ENCODE results near the gene POC1B.

POC1B gene

DNA sequence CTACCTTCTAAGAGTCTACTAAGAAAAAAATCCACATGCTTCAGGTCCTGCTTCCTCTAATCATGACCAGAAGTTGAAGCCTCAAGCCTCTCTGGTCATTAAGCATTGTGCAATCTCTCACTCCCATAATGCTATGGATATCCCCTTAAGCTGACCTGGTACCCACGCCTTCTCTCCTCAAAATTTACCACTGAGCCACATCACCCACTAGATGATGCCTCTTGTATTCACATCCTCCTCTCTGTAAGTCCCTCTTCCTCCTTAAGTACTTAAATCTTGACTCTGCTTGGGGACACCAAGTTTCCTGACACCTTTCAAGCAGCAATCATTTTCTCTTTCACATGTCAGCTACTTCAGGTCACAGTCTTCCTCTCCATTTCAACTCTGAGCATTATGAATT, 11.1 kb downstream of the POC1B start:
- ChIA-PET POLR2A (no interaction called here), CTCF (interaction anchor here (1.7 to 3.9 kb wide), 2 partner anchors 10 to 44 kb away, joined by 4 to 18 read pairs; partner anchors contain the start of gene GALNT4)

DNA sequence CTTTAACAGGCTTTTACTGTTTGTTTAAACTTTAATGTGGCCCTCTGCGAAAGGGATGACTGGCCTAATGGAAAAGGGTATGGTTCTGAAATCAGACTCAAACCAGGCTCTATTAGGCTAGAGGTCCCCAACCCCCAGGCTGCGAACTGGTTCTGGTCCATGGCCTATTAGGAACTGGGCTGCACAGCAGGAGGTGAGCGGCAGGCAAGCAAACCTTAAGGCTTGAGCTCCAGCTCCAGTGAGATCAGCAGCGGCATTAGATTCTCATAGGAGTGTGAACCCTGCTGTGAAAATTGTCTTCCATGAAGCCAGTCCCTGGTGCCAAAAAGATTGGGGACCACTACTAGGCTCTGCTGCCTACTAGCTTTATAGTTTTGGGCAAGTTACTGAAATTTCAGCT, 12.3 kb downstream of the POC1B start:
- Histone ChIP-seq H3K9me3 (ENCODE audit: control extremely low read depth in 1 of 5, control insufficient read depth in 4 of 5, insufficient read depth in 2 of 5, low read depth in 1 of 5, low read length in 4 of 5) (no peaks in the 10 kb centered on the region), H3K4me1 (ENCODE audit: control extremely low read depth in 1 of 4, control insufficient read depth in 4 of 4, insufficient read depth in 4 of 4, low read length in 3 of 4) (peaks cover 0 to 12% (median 7%) of the 10 kb centered on the region in 4 experiments), H3K27ac (ENCODE audit: insufficient read depth in 1 of 2, low read depth in 1 of 2, low read length in 2 of 2, poor library complexity in 1 of 2, severe bottlenecking in 2 of 2) (no peak overlapping the region), H3K27me3 (replicated peaks in 2 of 5; ENCODE audit: control insufficient read depth in 4 of 5, insufficient read depth in 5 of 5, low read length in 4 of 5) (no peaks in the 10 kb centered on the region), H3K36me3 (ENCODE audit: control insufficient read depth in 4 of 4, insufficient read depth in 4 of 4, low read length in 3 of 4) (peaks cover 0 to 5% (median 0%) of the 10 kb centered on the region in 4 experiments), H3K4me3 (ENCODE audit: control insufficient read depth in 1 of 7, extremely low read depth in 1 of 7, insufficient read depth in 4 of 7, low read depth in 2 of 7, low read length in 6 of 7) (no peak overlapping the region)
- WGBS (ENCODE audit: insufficient coverage) = 100% methylated on average over 4 of the region's 4 CpGs
- ChIA-PET POLR2A (no interaction called here), CTCF (interaction anchor here (0.6 to 3.9 kb wide), 5 partner anchors 9 to 494 kb away, joined by 3 to 18 read pairs (median 4); partner anchors contain the start of gene GALNT4)
- no peak for DNase-seq

More for the DNA sequence above, 11.1 kb downstream of the POC1B start:
- Histone ChIP-seq H3K36me3 (ENCODE audit: control insufficient read depth in 4 of 4, insufficient read depth in 4 of 4, low read length in 3 of 4) (peaks cover 0 to 7% (median 0%) of the 10 kb centered on the region in 4 experiments), H3K27ac (ENCODE audit: insufficient read depth in 1 of 2, low read depth in 1 of 2, low read length in 2 of 2, poor library complexity in 1 of 2, severe bottlenecking in 2 of 2) (no peak overlapping the region), H3K4me3 (ENCODE audit: control insufficient read depth in 1 of 7, extremely low read depth in 1 of 7, insufficient read depth in 4 of 7, low read depth in 2 of 7, low read length in 6 of 7) (no peak overlapping the region), H3K9me3 (ENCODE audit: control extremely low read depth in 1 of 5, control insufficient read depth in 4 of 5, insufficient read depth in 2 of 5, low read depth in 1 of 5, low read length in 4 of 5) (no peaks in the 10 kb centered on the region), H3K27me3 (replicated peaks in 2 of 5; ENCODE audit: control insufficient read depth in 4 of 5, insufficient read depth in 5 of 5, low read length in 4 of 5) (no peaks in the 10 kb centered on the region), H3K4me1 (ENCODE audit: control extremely low read depth in 1 of 4, control insufficient read depth in 4 of 4, insufficient read depth in 4 of 4, low read length in 3 of 4) (peaks cover 0 to 12% (median 7%) of the 10 kb centered on the region in 4 experiments)
- WGBS (ENCODE audit: insufficient coverage) = 75% methylated on average over 1 of the region's 1 CpG
- no peak for DNase-seq

DNA sequence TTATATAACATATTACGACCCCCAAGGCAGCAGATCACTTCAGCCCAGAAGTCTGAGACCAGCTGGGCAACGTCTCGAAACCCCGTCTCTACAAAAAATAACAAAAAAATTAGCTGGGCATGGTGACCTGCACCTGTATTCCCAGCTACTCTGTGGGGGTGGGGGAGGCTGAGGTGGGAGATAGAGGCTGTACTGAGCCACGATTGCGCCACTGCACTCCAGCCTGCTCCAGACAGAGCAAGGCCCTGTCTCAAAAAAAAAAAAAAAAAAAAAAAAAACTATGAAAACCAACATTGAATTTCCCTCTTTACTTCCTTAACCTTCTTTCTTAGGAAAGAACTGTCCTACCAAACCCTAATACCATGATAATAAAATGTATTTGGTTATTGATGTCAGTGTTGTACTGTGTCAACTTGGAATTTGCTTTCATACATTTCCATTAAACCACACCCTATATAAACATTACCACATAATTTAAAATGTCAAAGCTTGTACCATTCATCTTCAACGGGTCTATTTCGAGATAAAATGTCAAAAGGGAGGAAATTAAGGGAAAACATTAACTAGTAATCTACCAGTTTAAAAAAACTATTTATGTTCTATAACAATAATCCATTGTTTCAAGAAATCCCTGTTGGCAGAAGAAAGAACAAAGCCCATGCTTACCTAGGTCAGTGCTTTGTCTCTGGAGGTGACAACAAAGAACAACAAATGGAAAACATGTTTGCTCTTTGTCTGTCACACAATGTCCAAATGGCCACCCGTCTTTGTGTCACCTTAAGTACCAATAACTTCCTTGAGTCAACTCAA, 18.6 kb downstream of the POC1B start:
- ChIA-PET POLR2A (no interaction called here), CTCF (interaction anchor here (0.5 to 2.8 kb wide), 5 partner anchors 10 to 488 kb away, joined by 3 to 7 read pairs (median 4); no protein-coding TSS in a partner anchor)
- Histone ChIP-seq H3K27ac (ENCODE audit: insufficient read depth in 1 of 2, low read depth in 1 of 2, low read length in 2 of 2, poor library complexity in 1 of 2, severe bottlenecking in 2 of 2) (no peak overlapping the region), H3K36me3 (ENCODE audit: control insufficient read depth in 4 of 4, insufficient read depth in 4 of 4, low read length in 3 of 4) (no peaks in the 10 kb centered on the region), H3K9me3 (ENCODE audit: control extremely low read depth in 1 of 5, control insufficient read depth in 4 of 5, insufficient read depth in 2 of 5, low read depth in 1 of 5, low read length in 4 of 5) (no peaks in the 10 kb centered on the region), H3K4me1 (ENCODE audit: control extremely low read depth in 1 of 4, control insufficient read depth in 4 of 4, insufficient read depth in 4 of 4, low read length in 3 of 4) (no peaks in the 10 kb centered on the region), H3K27me3 (replicated peaks in 2 of 5; ENCODE audit: control insufficient read depth in 4 of 5, insufficient read depth in 5 of 5, low read length in 4 of 5) (no peaks in the 10 kb centered on the region), H3K4me3 (ENCODE audit: control insufficient read depth in 1 of 7, extremely low read depth in 1 of 7, insufficient read depth in 4 of 7, low read depth in 2 of 7, low read length in 6 of 7) (no peak overlapping the region)
- 94% methylated on average over 1 of the region's 9 CpGs for WGBS (ENCODE audit: insufficient coverage)
- no peak for DNase-seq

DNA sequence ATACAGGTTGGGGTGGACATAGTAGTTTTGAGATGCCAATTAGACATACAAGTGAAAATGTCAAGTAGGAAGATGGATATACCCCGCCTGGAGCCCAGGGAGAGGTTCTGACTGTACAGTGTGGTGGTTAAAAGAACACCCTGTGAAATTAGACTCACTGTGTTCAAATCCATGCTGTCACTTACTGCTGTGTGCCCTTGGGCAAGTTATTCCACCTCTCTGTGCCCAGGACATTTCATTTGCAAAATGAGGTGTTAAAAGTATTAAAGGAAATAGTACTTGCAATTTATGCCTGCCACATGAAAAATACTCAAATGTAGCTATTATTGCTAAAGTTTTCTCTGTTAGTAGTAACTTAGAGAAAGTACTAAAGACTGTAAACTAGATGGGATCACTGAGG, 19.8 kb downstream of the POC1B start:
- no peak for DNase-seq
- Histone ChIP-seq H3K27ac (ENCODE audit: insufficient read depth in 1 of 2, low read depth in 1 of 2, low read length in 2 of 2, poor library complexity in 1 of 2, severe bottlenecking in 2 of 2) (no peak overlapping the region), H3K36me3 (ENCODE audit: control insufficient read depth in 4 of 4, insufficient read depth in 4 of 4, low read length in 3 of 4) (no peaks in the 10 kb centered on the region), H3K4me3 (ENCODE audit: control insufficient read depth in 1 of 7, extremely low read depth in 1 of 7, insufficient read depth in 4 of 7, low read depth in 2 of 7, low read length in 6 of 7) (no peak overlapping the region), H3K27me3 (replicated peaks in 2 of 5; ENCODE audit: control insufficient read depth in 4 of 5, insufficient read depth in 5 of 5, low read length in 4 of 5) (no peaks in the 10 kb centered on the region), H3K9me3 (ENCODE audit: control extremely low read depth in 1 of 5, control insufficient read depth in 4 of 5, insufficient read depth in 2 of 5, low read depth in 1 of 5, low read length in 4 of 5) (no peaks in the 10 kb centered on the region), H3K4me1 (ENCODE audit: control extremely low read depth in 1 of 4, control insufficient read depth in 4 of 4, insufficient read depth in 4 of 4, low read length in 3 of 4) (no peaks in the 10 kb centered on the region)
- POLR2A ChIA-PET = no interaction called here
- CTCF ChIA-PET = interaction anchor here (0.9 to 2.8 kb wide), 6 partner anchors 9 to 44 kb away, joined by 3 to 7 read pairs (median 4); no protein-coding TSS in a partner anchor
- 0% methylated on average over 1 of the region's 1 CpG for WGBS (ENCODE audit: insufficient coverage)

DNA sequence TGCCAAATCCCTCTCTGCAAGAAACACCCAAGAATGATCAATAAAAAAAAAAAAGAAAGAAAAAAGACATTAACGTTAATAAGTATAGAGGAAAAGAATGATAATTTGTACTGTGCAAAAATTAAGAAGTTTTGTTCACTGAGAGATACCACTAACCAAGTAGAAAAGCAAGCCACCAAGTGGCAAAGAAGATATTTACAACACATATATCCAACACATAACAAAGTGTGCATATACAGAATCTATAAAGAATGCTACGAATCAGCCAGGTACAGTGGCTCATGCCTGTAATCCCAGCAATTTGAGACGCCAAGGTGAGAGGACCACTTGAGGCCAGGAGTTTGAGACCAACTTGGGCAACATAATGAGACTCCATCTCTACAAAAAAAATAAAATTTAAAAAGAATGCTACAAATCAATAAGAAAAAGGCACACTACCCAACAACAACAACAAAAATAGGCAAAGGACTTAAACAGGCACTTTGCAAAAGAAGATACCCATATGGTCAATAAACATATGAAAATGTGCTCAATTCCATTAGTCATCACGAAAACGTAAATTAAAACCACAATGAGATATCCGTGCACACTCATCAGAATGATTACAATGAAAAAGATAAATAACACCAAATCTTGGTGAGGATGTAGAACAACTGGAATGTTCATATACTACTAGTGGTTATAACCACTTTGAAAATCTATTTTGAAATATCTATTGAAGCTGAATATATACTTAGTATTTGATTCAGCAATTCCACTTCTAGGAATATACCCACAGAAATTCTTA, 21.1 kb downstream of the POC1B start:
- no peak overlapping the region for H3K4me3 ChIP-seq (ENCODE audit: control insufficient read depth in 1 of 7, extremely low read depth in 1 of 7, insufficient read depth in 4 of 7, low read depth in 2 of 7, low read length in 6 of 7)
- no peaks in the 10 kb centered on the region for H3K9me3 ChIP-seq (ENCODE audit: control extremely low read depth in 1 of 5, control insufficient read depth in 4 of 5, insufficient read depth in 2 of 5, low read depth in 1 of 5, low read length in 4 of 5)
- ChIA-PET CTCF (interaction anchor here (0.9 to 1.4 kb wide), 2 partner anchors 16 to 17 kb away, joined by 3 read pairs; no protein-coding TSS in a partner anchor), POLR2A (no interaction called here)
- peaks cover 0 to 5% (median 2%) of the 10 kb centered on the region in 4 experiments for H3K36me3 ChIP-seq (ENCODE audit: control insufficient read depth in 4 of 4, insufficient read depth in 4 of 4, low read length in 3 of 4)
- H3K4me1 ChIP-seq (ENCODE audit: control extremely low read depth in 1 of 4, control insufficient read depth in 4 of 4, insufficient read depth in 4 of 4, low read length in 3 of 4) = no peaks in the 10 kb centered on the region
- DNase-seq = no peak
- H3K27ac ChIP-seq (ENCODE audit: insufficient read depth in 1 of 2, low read depth in 1 of 2, low read length in 2 of 2, poor library complexity in 1 of 2, severe bottlenecking in 2 of 2) = no peak overlapping the region
- WGBS (ENCODE audit: insufficient coverage) = 100% methylated on average over 1 of the region's 6 CpGs
- H3K27me3 ChIP-seq (replicated peaks in 2 of 5; ENCODE audit: control insufficient read depth in 4 of 5, insufficient read depth in 5 of 5, low read length in 4 of 5) = no peaks in the 10 kb centered on the region

DNA sequence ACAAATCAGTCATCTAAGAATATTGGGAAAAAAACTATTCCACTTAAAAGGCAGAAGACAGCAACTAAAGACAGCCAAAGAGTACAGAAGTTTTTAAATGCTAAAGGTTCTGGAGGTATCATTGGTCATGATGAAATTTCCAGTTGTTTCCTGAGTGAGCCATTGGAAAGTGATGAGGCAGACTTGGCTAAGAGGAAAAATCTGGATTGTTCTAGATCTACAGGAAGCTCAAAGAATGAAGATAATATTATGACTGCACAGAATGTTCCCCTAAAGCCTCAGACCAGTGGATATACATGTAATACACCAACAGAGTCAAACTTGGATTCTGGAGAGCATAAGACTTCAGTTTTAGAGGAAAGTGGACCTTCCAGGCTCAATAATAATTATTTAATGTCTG, 24.1 kb downstream of the POC1B start:
- H3K36me3 ChIP-seq (ENCODE audit: control insufficient read depth in 4 of 4, insufficient read depth in 4 of 4, low read length in 3 of 4) = peaks cover 2 to 11% (median 6%) of the 10 kb centered on the region in 4 experiments
- no peak for DNase-seq
- ChIA-PET POLR2A (no interaction called here), CTCF (no interaction called here)
- H3K4me3 ChIP-seq (ENCODE audit: control insufficient read depth in 1 of 7, extremely low read depth in 1 of 7, insufficient read depth in 4 of 7, low read depth in 2 of 7, low read length in 6 of 7) = no peak overlapping the region
- H3K9me3 ChIP-seq (ENCODE audit: control extremely low read depth in 1 of 5, control insufficient read depth in 4 of 5, insufficient read depth in 2 of 5, low read depth in 1 of 5, low read length in 4 of 5) = no peaks in the 10 kb centered on the region
- no peak overlapping the region for H3K27ac ChIP-seq (ENCODE audit: insufficient read depth in 1 of 2, low read depth in 1 of 2, low read length in 2 of 2, poor library complexity in 1 of 2, severe bottlenecking in 2 of 2)
- H3K27me3 ChIP-seq (replicated peaks in 2 of 5; ENCODE audit: control insufficient read depth in 4 of 5, insufficient read depth in 5 of 5, low read length in 4 of 5) = no peaks in the 10 kb centered on the region
- no peaks in the 10 kb centered on the region for H3K4me1 ChIP-seq (ENCODE audit: control extremely low read depth in 1 of 4, control insufficient read depth in 4 of 4, insufficient read depth in 4 of 4, low read length in 3 of 4)

DNA sequence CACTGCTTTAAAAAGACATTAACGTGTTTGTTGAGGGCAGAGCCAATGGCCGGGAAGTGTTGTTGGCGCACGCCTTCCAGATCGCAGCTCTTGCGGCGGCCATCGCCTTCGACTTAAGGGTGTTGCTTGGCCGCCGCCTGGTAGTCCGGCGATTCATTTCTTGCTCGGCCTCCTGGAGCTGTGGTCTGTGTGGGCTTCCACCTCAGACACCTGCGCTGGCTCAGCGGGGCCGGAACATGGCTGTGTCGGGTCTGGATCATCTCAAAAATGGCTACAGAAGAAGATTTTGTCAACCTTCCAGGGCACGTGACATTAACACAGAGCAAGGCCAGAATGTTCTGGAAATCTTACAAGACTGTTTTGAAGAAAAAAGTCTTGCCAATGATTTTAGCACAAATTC, 26.0 kb downstream of the POC1B start:
- Histone ChIP-seq H3K27me3 (replicated peaks in 2 of 5; ENCODE audit: control insufficient read depth in 4 of 5, insufficient read depth in 5 of 5, low read length in 4 of 5) (no peaks in the 10 kb centered on the region), H3K4me1 (ENCODE audit: control extremely low read depth in 1 of 4, control insufficient read depth in 4 of 4, insufficient read depth in 4 of 4, low read length in 3 of 4) (no peaks in the 10 kb centered on the region), H3K9me3 (ENCODE audit: control extremely low read depth in 1 of 5, control insufficient read depth in 4 of 5, insufficient read depth in 2 of 5, low read depth in 1 of 5, low read length in 4 of 5) (no peaks in the 10 kb centered on the region), H3K36me3 (ENCODE audit: control insufficient read depth in 4 of 4, insufficient read depth in 4 of 4, low read length in 3 of 4) (peaks cover 2 to 11% (median 6%) of the 10 kb centered on the region in 4 experiments), H3K4me3 (ENCODE audit: control insufficient read depth in 1 of 7, extremely low read depth in 1 of 7, insufficient read depth in 4 of 7, low read depth in 2 of 7, low read length in 6 of 7) (no peak overlapping the region), H3K27ac (ENCODE audit: insufficient read depth in 1 of 2, low read depth in 1 of 2, low read length in 2 of 2, poor library complexity in 1 of 2, severe bottlenecking in 2 of 2) (no peak overlapping the region)
- WGBS (ENCODE audit: insufficient coverage) = 99% methylated on average over 19 of the region's 19 CpGs
- ChIA-PET CTCF (no interaction called here), POLR2A (no interaction called here)
- no peak for DNase-seq

All from common myeloid progenitor, CD34-positive (primary cell).